HG02981 (cell line): Measurements from ENCODE around the gene PPAN.
A peak's percentile ranks its signal among the peaks of the same experiment; 100 is the strongest.

Experiments
- ATAC-seq: cut with Tn5 transposase; IDR thresholded peaks from one replicate; pipeline ENCODE4 v1.9.1; 2021; ENCODE audit warnings: mild to moderate bottlenecking, moderate library complexity; ENCODE audit not compliant: unreplicated experiment

PPAN gene

GRCh38 chr19:10106100-10106936 lies at the start of gene PPAN:
TSS of gene PPAN (plus strand) at chr19:10106362. CDS start at chr19:10106395, 33 bp downstream.
- ATAC-seq, result peak; percentile 39

- no peak for ATAC-seq
These were observed 44.3 kb upstream of the PPAN start for GRCh38 chr19:10061717-10062310.

GRCh38 chr19:10068205-10068604 lies 38.0 kb upstream of the PPAN start:
- ATAC-seq, result no peak

- ATAC-seq, result no peak
These were observed 37.1 kb upstream of the PPAN start for GRCh38 chr19:10069046-10069445.

GRCh38 chr19:10070730-10071446 lies 35.3 kb upstream of the PPAN start:
- ATAC-seq, result no peak

GRCh38 chr19:10074153-10074552 lies 32.0 kb upstream of the PPAN start:
- no peak for ATAC-seq

GRCh38 chr19:10076535-10076934 lies 29.6 kb upstream of the PPAN start:
- no peak for ATAC-seq

- ATAC-seq, result no peak
These were observed 27.8 kb upstream of the PPAN start for GRCh38 chr19:10078329-10078728.

- no peak for ATAC-seq
These were observed 27.1 kb upstream of the PPAN start for GRCh38 chr19:10079031-10079453.

- no peak for ATAC-seq
These were observed 22.3 kb upstream of the PPAN start for GRCh38 chr19:10083911-10084310.

GRCh38 chr19:10084803-10085202 lies 21.4 kb upstream of the PPAN start:
- ATAC-seq, result no peak

- peak; percentile 76 for ATAC-seq
These were observed 20.2 kb upstream of the PPAN start, which contains the start of gene SHFL for GRCh38 chr19:10085641-10086590. TSS of gene SHFL (plus strand) at chr19:10086317. CDS start at chr19:10086428, 111 bp downstream.

GRCh38 chr19:10086591-10087192 lies 19.5 kb upstream of the PPAN start:
- ATAC-seq, result no peak

GRCh38 chr19:10087296-10088061 lies 18.7 kb upstream of the PPAN start:
- no peak for ATAC-seq

GRCh38 chr19:10088949-10089554 lies 17.1 kb upstream of the PPAN start:
- ATAC-seq, result no peak

GRCh38 chr19:10089801-10090375 lies 16.3 kb upstream of the PPAN start:
- no peak for ATAC-seq

GRCh38 chr19:10091370-10091687 lies 14.8 kb upstream of the PPAN start:
- ATAC-seq, result no peak

GRCh38 chr19:10091895-10092641 lies 14.1 kb upstream of the PPAN start:
- ATAC-seq, result no peak
